Measurements from ENCODE around the gene PHKA1. TPM values are rescaled to one million over a fixed set of nuclear protein-coding genes. Genes with fewer than 3 reads are reported as not detected.
"Not testable (repeated sequence)": the region's sequence is repeated elsewhere in the genome, so short reads cannot be mapped to it uniquely, and the experiment has no call there.

Gene PHKA1
- total RNA-seq (3.4 TPM), polyA plus RNA-seq (ENCODE audit: insufficient read depth, low read depth, low replicate concordance) (2.6 TPM)
- long read RNA-seq, donor 1 = 0 reads
- long read RNA-seq, donor 2, full-length matches to known transcripts = 1 of 1 reads
- long read RNA-seq, donor 2, partial matches to known transcripts = 0 of 1 reads
- long read RNA-seq, donor 2, other reads (novel, unspliced or antisense) = 0 of 1 reads
- long read RNA-seq, donor 3 = 0 reads
- long read RNA-seq, donor 4 = 0 reads
- long read RNA-seq, donor 5 = 0 reads
- long read RNA-seq, donor 6 = 0 reads
- long read RNA-seq, donor 7, full-length matches to known transcripts = 1 of 2 reads
- long read RNA-seq, donor 7, partial matches to known transcripts = 0 of 2 reads
- long read RNA-seq, donor 7, other reads (novel, unspliced or antisense) = 1 of 2 reads
- long read RNA-seq, donor 8 = 0 reads
- long read RNA-seq, donor 9 = 0 reads
- long read RNA-seq, donor 10 = 0 reads

- H3K27ac ChIP-seq (ENCODE audit: low read depth in 2 of 2, low read length in 2 of 2) = peak within 1 kb of the TSS; percentile 43 to 65
- FAIRE-seq; intact Hi-C loops (cut with DNase I); H3K4me1 ChIP-seq (ENCODE audit: control insufficient read depth in 2 of 3, insufficient read depth in 2 of 3, low read depth in 1 of 3, low read length in 3 of 3); H3K36me3 ChIP-seq (ENCODE audit: control insufficient read depth in 2 of 3, insufficient read depth in 3 of 3, low read length in 3 of 3); H3K27me3 ChIP-seq (ENCODE audit: control insufficient read depth, insufficient read depth, low read length); H3K9me3 ChIP-seq (ENCODE audit: control insufficient read depth in 2 of 3, insufficient read depth in 1 of 3, low read length in 3 of 3): not testable (repeated sequence)
- peak; percentile 44 to 72 (median 62) for DNase-seq
- H3K4me3 ChIP-seq (ENCODE audit: low read length in 3 of 3) = peak within 1 kb of the TSS; percentile 64 to 76 (median 68)
- peak within 1 kb of the TSS in 2 of 3 donors; percentile 40 to 51 for H3K9ac ChIP-seq (ENCODE audit: low read length in 3 of 3)
Observed at GRCh38 chrX:72713599-72714477, at the start of gene PHKA1. Gene PHKA1, minus strand, starts transcription at chrX:72714306. Its CDS starts 426 bp downstream, at chrX:72713880.

- DNase-seq; H3K36me3 ChIP-seq (ENCODE audit: control insufficient read depth in 2 of 3, insufficient read depth in 3 of 3, low read length in 3 of 3); H3K4me1 ChIP-seq (ENCODE audit: control insufficient read depth in 2 of 3, insufficient read depth in 2 of 3, low read depth in 1 of 3, low read length in 3 of 3); H3K9me3 ChIP-seq (ENCODE audit: control insufficient read depth in 2 of 3, insufficient read depth in 1 of 3, low read length in 3 of 3); H3K27ac ChIP-seq (ENCODE audit: low read depth in 2 of 2, low read length in 2 of 2); intact Hi-C loops (cut with DNase I); H3K27me3 ChIP-seq (ENCODE audit: control insufficient read depth, insufficient read depth, low read length); H3K4me3 ChIP-seq (ENCODE audit: low read length in 3 of 3); H3K9ac ChIP-seq (ENCODE audit: low read length in 3 of 3); FAIRE-seq: not testable (repeated sequence)
Observed at GRCh38 chrX:72760454-72760853, 46.3 kb upstream of the PHKA1 start.

GRCh38 chrX:72748545-72748944 lies 34.4 kb upstream of the PHKA1 start:
- DNase-seq; H3K27ac ChIP-seq (ENCODE audit: low read depth in 2 of 2, low read length in 2 of 2); H3K27me3 ChIP-seq (ENCODE audit: control insufficient read depth, insufficient read depth, low read length); H3K9ac ChIP-seq (ENCODE audit: low read length in 3 of 3); FAIRE-seq; H3K4me3 ChIP-seq (ENCODE audit: low read length in 3 of 3); H3K4me1 ChIP-seq (ENCODE audit: control insufficient read depth in 2 of 3, insufficient read depth in 2 of 3, low read depth in 1 of 3, low read length in 3 of 3); H3K9me3 ChIP-seq (ENCODE audit: control insufficient read depth in 2 of 3, insufficient read depth in 1 of 3, low read length in 3 of 3); H3K36me3 ChIP-seq (ENCODE audit: control insufficient read depth in 2 of 3, insufficient read depth in 3 of 3, low read length in 3 of 3); intact Hi-C loops (cut with DNase I): not testable (repeated sequence)

- intact Hi-C loops (cut with DNase I); H3K9me3 ChIP-seq (ENCODE audit: control insufficient read depth in 2 of 3, insufficient read depth in 1 of 3, low read length in 3 of 3); H3K4me3 ChIP-seq (ENCODE audit: low read length in 3 of 3); DNase-seq; H3K4me1 ChIP-seq (ENCODE audit: control insufficient read depth in 2 of 3, insufficient read depth in 2 of 3, low read depth in 1 of 3, low read length in 3 of 3); FAIRE-seq; H3K27ac ChIP-seq (ENCODE audit: low read depth in 2 of 2, low read length in 2 of 2); H3K9ac ChIP-seq (ENCODE audit: low read length in 3 of 3); H3K36me3 ChIP-seq (ENCODE audit: control insufficient read depth in 2 of 3, insufficient read depth in 3 of 3, low read length in 3 of 3); H3K27me3 ChIP-seq (ENCODE audit: control insufficient read depth, insufficient read depth, low read length): not testable (repeated sequence)
Observed at GRCh38 chrX:72745546-72745945, 31.4 kb upstream of the PHKA1 start.

GRCh38 chrX:72735561-72735960 lies 21.5 kb upstream of the PHKA1 start:
- H3K4me1 ChIP-seq (ENCODE audit: control insufficient read depth in 2 of 3, insufficient read depth in 2 of 3, low read depth in 1 of 3, low read length in 3 of 3) = no peaks in the 10 kb centered on the region
- TF ChIP-seq CTCF (IDR thresholded peaks at IDR 0.05; ENCODE audit: borderline replicate concordance, extremely low read depth, insufficient read depth) = no peak
- FAIRE-seq = no peak

GRCh38 chrX:72733636-72734035 lies 19.5 kb upstream of the PHKA1 start:
- H3K4me3 ChIP-seq (ENCODE audit: low read length in 3 of 3); DNase-seq; intact Hi-C loops (cut with DNase I); H3K27ac ChIP-seq (ENCODE audit: low read depth in 2 of 2, low read length in 2 of 2); H3K9me3 ChIP-seq (ENCODE audit: control insufficient read depth in 2 of 3, insufficient read depth in 1 of 3, low read length in 3 of 3); H3K9ac ChIP-seq (ENCODE audit: low read length in 3 of 3); H3K27me3 ChIP-seq (ENCODE audit: control insufficient read depth, insufficient read depth, low read length); H3K4me1 ChIP-seq (ENCODE audit: control insufficient read depth in 2 of 3, insufficient read depth in 2 of 3, low read depth in 1 of 3, low read length in 3 of 3); FAIRE-seq; H3K36me3 ChIP-seq (ENCODE audit: control insufficient read depth in 2 of 3, insufficient read depth in 3 of 3, low read length in 3 of 3): not testable (repeated sequence)

More at GRCh38 chrX:72735561-72735960, 21.5 kb upstream of the PHKA1 start:
- Histone ChIP-seq H3K9me3 (ENCODE audit: control insufficient read depth in 2 of 3, insufficient read depth in 1 of 3, low read length in 3 of 3) (no peaks in the 10 kb centered on the region), H3K9ac (ENCODE audit: low read length in 3 of 3) (no peak overlapping the region), H3K36me3 (ENCODE audit: control insufficient read depth in 2 of 3, insufficient read depth in 3 of 3, low read length in 3 of 3) (no peaks in the 10 kb centered on the region), H3K27ac (ENCODE audit: low read depth in 2 of 2, low read length in 2 of 2) (no peak overlapping the region), H3K4me3 (ENCODE audit: low read length in 3 of 3) (no peak overlapping the region), H3K27me3 (ENCODE audit: control insufficient read depth, insufficient read depth, low read length) (peaks cover 2% of the 10 kb centered on the region)
- DNase-seq = no peak
- intact Hi-C loops (cut with DNase I) = no loop called here
